Measurements from ENCODE around the gene CLEC2D.
"Not testable (repeated sequence)": the region's sequence is repeated elsewhere in the genome, so short reads cannot be mapped to it uniquely, and the experiment has no call there.

The CLEC2D gene

DNA sequence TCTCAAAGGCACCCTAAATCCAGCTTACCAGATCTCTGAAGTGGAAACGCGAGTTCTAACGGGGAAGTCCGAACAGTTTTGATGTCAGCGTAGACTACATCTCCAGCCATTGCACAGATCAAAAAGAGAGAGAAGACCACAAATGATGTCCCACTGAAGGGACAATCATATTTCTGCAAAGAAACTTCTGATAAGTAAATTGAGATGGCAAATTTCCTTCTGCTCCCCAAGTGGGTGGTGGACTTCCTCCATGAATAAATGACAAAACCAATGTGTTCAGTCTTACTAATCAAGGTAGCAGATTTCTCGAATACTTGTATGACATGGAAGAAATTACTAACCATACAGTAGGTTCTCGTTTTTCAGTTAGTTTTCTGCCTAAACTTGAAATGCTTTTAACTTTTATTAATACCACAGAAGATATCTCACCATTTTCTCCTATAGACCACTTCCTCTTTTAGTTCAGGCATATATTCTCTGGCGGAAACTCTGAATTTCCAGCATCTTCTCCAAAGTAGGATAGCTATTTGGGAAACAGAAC, 63.5 kb downstream of the CLEC2D start, which contains the start of gene CLECL1:
Gene CLECL1, minus strand, starts transcription at position 177 of the 541 bp plus-strand sequence.
- no peak for DNase-seq (ENCODE audit: low spot score)
- H3K4me3 ChIP-seq = no peak within 1 kb of the TSS
- TF ChIP-seq, protein P1, sequence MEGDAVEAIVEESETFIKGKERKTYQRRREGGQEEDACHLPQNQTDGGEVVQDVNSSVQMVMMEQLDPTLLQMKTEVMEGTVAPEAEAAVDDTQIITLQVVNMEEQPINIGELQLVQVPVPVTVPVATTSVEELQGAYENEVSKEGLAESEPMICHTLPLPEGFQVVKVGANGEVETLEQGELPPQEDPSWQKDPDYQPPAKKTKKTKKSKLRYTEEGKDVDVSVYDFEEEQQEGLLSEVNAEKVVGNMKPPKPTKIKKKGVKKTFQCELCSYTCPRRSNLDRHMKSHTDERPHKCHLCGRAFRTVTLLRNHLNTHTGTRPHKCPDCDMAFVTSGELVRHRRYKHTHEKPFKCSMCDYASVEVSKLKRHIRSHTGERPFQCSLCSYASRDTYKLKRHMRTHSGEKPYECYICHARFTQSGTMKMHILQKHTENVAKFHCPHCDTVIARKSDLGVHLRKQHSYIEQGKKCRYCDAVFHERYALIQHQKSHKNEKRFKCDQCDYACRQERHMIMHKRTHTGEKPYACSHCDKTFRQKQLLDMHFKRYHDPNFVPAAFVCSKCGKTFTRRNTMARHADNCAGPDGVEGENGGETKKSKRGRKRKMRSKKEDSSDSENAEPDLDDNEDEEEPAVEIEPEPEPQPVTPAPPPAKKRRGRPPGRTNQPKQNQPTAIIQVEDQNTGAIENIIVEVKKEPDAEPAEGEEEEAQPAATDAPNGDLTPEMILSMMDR (IDR thresholded peaks at IDR 0.05) = no peak
- no peak within 1 kb of the TSS for H3K27ac ChIP-seq

DNA sequence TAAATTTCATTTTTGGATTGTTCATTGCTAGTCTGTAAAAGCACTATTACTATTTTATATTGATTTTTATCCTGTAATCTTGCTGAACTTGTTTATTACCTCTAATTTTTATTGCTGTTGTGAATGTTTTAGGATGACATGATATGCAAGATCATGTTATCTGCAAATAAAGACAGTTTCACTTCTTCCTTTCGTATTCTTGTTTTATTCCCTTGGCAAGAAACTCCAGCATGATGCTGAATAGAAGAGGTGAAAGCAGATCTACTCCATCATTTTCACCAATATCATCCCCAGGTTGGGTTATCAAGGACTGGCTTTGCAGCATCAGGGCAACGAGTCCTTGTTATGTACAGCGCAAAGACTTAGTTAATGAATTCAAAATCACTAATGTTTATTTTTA, 66.1 kb downstream of the CLEC2D start:
- no peak overlapping the region for H3K27ac ChIP-seq
- H3K4me3 ChIP-seq = no peak overlapping the region
- TF ChIP-seq, protein P1 (IDR thresholded peaks at IDR 0.05) = no peak
- no peak for DNase-seq (ENCODE audit: low spot score)

DNA sequence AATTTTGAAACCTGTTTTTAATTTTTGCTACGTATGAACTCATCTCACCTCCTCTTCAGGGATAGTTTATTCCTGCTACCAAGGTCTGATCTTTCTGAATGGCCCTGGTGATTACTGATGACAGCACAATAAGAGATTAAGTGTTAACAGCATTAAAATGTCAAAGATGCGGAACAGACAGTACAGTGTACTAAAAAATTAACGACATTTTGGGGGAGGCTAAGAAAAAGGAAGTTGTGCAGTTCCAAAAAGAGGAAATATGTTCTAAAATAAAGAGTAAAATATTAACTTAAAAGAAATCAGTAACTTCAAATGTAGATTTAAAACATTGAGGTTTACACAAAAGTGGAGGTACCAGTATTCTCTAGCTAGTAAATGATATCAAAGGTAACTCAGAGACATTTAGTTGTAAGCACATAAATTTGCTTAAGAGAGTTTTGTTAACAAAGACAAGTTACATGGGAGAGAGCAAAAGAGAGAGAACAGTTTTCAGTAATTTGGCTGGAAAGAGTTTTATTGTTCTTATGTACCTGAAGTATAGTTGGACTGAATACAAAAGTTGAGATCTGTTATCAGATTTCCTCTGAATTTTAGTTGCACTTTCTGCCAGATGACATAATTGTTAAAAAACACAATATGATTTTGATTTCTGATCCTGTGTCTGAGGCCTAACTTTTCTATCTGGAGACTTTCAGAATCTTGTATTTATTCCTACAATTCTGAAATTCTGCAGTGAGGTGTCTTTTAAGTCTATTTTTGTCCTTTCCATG, 67.6 kb downstream of the CLEC2D start:
- DNase-seq (ENCODE audit: low spot score) = no peak
- Histone ChIP-seq H3K4me3 (no peak overlapping the region), H3K27ac (peak overlapping the region in 1 of 2 donors; percentile 42)
- TF ChIP-seq, protein P1 (IDR thresholded peaks at IDR 0.05) = no peak

DNA sequence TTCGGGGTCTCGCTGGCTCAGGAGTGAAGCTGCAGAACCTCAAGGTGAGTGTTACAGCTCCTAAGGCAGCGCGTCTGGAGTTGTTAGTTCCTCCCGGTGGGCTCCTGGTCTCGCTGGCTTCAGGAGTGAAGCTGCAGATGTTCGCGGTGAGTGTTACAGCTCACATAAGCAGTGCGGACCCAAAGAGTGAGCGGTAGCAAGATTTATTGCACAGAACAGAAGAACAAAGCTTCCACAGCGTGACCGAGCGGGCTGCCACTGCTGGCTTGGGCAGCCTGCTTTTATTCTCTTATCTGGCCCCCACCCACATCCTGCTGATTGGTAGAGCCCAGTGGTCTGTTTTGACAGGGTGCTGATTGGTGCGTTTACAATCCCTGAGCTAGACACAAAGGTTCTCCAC, 69.4 kb downstream of the CLEC2D start:
- not testable (repeated sequence) for H3K4me3 ChIP-seq; H3K27ac ChIP-seq; DNase-seq (ENCODE audit: low spot score)

DNA sequence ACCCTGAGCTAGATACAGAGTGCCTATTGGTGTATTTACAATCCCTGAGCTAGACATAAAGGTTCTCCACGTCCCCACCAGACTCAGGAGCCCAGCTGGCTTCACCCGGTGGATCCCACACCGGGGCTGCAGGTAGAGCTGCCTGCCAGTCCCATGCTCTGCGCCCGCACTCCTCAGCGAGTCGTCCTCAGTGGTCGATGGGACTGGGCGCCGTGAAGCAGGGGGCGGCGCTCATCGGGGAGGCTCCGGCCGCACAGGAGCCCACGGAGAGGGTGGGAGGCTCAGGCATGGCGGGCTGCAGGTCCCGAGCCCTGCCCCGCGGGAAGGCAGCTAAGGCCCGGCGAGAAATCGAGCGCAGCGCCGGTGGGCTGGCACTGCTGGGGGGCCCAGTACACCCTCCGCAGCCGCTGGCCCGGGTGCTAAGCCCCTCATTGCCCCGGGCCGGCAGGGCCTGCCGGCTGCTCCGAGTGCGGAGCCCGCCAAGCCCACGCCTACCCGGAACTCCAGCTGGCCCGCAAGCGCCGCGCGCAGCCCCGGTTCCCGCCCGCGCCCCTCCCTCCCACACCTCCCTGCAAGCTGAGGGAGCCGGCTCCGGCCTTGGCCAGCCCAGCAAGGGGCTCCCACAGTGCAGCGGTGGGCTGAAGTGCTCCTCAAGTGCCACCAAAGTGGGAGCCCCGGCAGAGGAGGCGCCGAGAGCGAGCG, 70.0 kb downstream of the CLEC2D start:
- DNase-seq (ENCODE audit: low spot score); H3K27ac ChIP-seq: not testable (repeated sequence)
- H3K4me3 ChIP-seq = peak overlapping the region; percentile 55

DNA sequence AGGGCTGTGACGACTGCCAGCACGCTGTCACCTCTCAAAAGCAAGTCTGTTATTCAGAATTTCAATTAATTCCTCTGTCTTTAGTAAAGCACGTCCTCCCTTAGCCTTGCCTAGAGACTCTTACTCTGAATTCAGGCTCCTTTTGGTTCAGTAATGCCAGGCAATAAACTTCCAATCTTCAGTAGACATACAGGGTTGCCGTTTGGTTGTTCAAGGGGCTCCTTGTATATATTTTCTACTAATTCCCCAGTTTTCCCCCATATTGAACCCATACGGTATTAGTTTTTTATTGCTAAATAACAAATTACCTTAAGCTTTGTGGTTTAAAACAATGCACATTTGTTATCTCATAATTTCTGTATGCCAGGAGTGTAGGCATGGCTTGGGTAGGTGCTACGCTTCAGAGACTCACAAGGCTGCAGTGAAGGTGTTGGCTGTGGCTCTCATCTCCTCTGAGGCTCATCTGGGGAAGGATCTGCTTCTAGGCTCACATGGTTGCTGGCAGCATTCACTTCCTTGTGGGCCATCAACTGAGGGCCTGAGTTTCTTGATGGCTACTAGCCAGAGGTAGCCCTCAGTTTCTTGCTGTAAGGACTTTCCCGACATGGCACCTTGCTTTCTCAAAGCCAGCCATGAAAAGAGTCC, 70.7 kb downstream of the CLEC2D start:
- TF ChIP-seq, protein P1 (IDR thresholded peaks at IDR 0.05) = no peak
- H3K4me3 ChIP-seq = peak overlapping the region; percentile 55
- H3K27ac ChIP-seq = no peak overlapping the region
- no peak for DNase-seq (ENCODE audit: low spot score)

DNA sequence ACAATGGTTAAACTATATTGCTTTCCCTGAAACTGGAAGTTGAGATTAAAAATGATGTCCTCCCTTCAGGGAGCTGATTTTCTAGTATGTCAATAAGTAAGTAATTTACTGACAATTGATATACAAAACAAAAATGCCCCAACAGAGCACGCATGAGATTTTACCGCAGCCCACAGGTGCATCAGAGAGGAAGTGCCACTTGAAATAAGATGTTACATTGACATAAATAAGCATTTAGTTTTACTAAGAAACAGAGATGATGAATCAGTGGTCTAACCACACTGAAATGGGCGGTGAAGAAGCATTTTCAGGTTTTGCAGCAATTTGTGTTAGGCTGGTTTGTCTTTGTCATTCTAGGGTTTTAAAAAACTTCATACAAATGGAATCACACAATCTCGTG, 72.2 kb downstream of the CLEC2D start:
- no peak for DNase-seq (ENCODE audit: low spot score)
- H3K4me3 ChIP-seq = no peak overlapping the region
- TF ChIP-seq, protein P1 (IDR thresholded peaks at IDR 0.05) = no peak
- no peak overlapping the region for H3K27ac ChIP-seq
